HepG2 (cell line): ENCODE results near the gene RAPSN. TPM values are rescaled to one million over a fixed set of nuclear protein-coding genes. Genes with fewer than 3 reads are reported as not detected.
A peak's percentile ranks its signal among the peaks of the same experiment; 100 is the strongest.

Experiments used
- GATAD2A ChIP-seq: IDR thresholded peaks from 2 replicates; pipeline ENCODE4 v1.6.1; 2016
- IKZF1 ChIP-seq: fragments of 450-650 bp; IDR thresholded peaks from 2 replicates; pipeline ENCODE4 v1.7.1; 2016
- KLF16 ChIP-seq, 2 experiments: sonication (generic) in 1 of 2; formaldehyde crosslinking in 1 of 2; IDR thresholded peaks; 2 replicates each; pipeline versions ENCODE4 v1.6.1 to v1.8.0; 2016 to 2023; ENCODE audit warnings: missing genetic modification reagents in 2 of 2, missing compliant biosample characterization in 1 of 2
- NFE2L1 ChIP-seq: sonication (generic); formaldehyde crosslinking; IDR thresholded peaks from 2 replicates; pipeline ENCODE4 v1.4.0; 2020; ENCODE audit warnings: missing genetic modification reagents, mild to moderate bottlenecking, borderline replicate concordance
- NFYB ChIP-seq: sonication (generic); formaldehyde crosslinking; IDR thresholded peaks from 2 replicates; pipeline ENCODE4 v1.4.0; 2020; ENCODE audit warnings: missing genetic modification reagents
- RARG ChIP-seq: sonication (generic); formaldehyde crosslinking; IDR thresholded peaks from 2 replicates; pipeline ENCODE4 v1.4.0; 2020; ENCODE audit warnings: low read depth, mild to moderate bottlenecking, missing genetic modification reagents
- SOX5 ChIP-seq: IDR thresholded peaks from 2 replicates; pipeline ENCODE4 v1.6.1; 2016; ENCODE audit warnings: borderline replicate concordance
- YY1 ChIP-seq: IDR thresholded peaks from 2 replicates; pipeline ENCODE4 v1.6.1; 2011; ENCODE audit warnings: low read length, low read depth, moderate library complexity, mild to moderate bottlenecking; ENCODE audit not compliant: insufficient read depth, insufficient replicate concordance
- ZFP62 ChIP-seq: sonication (generic); formaldehyde crosslinking; IDR thresholded peaks from 2 replicates; pipeline ENCODE4 v1.4.0; 2020; ENCODE audit warnings: missing genetic modification reagents
- ZNF12 ChIP-seq: sonication (generic); formaldehyde crosslinking; IDR thresholded peaks from 2 replicates; pipeline ENCODE4 v1.5.0; 2020; ENCODE audit warnings: missing genetic modification reagents
- ZNF180 ChIP-seq: sonication (generic); formaldehyde crosslinking; IDR thresholded peaks from 2 replicates; pipeline ENCODE4 v1.4.0; 2020; ENCODE audit warnings: low read depth, missing genetic modification reagents, borderline replicate concordance
- ZNF335 ChIP-seq: sonication (generic); formaldehyde crosslinking; IDR thresholded peaks from 2 replicates; pipeline ENCODE4 v1.4.0; 2020; ENCODE audit warnings: missing genetic modification reagents
- ZNF44 ChIP-seq: sonication (generic); formaldehyde crosslinking; IDR thresholded peaks from 2 replicates; pipeline ENCODE4 v1.5.1; 2020; ENCODE audit warnings: mild to moderate bottlenecking, missing genetic modification reagents
- ZNF510 ChIP-seq: sonication (generic); formaldehyde crosslinking; IDR thresholded peaks from 2 replicates; pipeline ENCODE4 v1.4.0; 2020; ENCODE audit warnings: low read depth, mild to moderate bottlenecking, missing genetic modification reagents
- ZNF567 ChIP-seq: sonication (generic); formaldehyde crosslinking; IDR thresholded peaks from 2 replicates; pipeline ENCODE4 v1.8.1; 2023; ENCODE audit warnings: mild to moderate bottlenecking, missing genetic modification reagents, borderline replicate concordance
- ZNF747 ChIP-seq: sonication (generic); formaldehyde crosslinking; IDR thresholded peaks from 2 replicates; pipeline ENCODE4 v1.8.1; 2023; ENCODE audit warnings: missing genetic modification reagents, mild to moderate bottlenecking, borderline replicate concordance
- polyA plus RNA-seq, 8 experiments: library from polyadenylated mRNA; depleted of rRNA in 3 of 8; stranded (reverse) in 7 of 8; unstranded in 1 of 8; fragments of >200 nt; fragmentation: Illumina TruSeq in 4 of 8; extraction: Trizol in 4 of 8; gene quantifications; 2 replicates each; pipeline versions ENCODE4 v1.2.1 to v1.2.3, GENCODE V29; 2011 to 2016; ENCODE audit warnings: low read depth in 4 of 8, missing spikeins in 1 of 8, mixed read lengths in 1 of 8; ENCODE audit not compliant: insufficient read depth in 1 of 8
- total RNA-seq, 5 experiments: library from RNA; depleted of rRNA; stranded (reverse); fragments of >200 nt; fragmentation: Illumina TruSeq; extraction: Trizol; gene quantifications; 2 replicates each; pipeline ENCODE4 v1.2.3, GENCODE V29; 2016; ENCODE audit warnings: low read depth in 1 of 5
- TF ChIP-seq, protein P1 (sequence below): sonication (generic); formaldehyde crosslinking; IDR thresholded peaks from 2 replicates; pipeline ENCODE4 v1.5.0; 2020; ENCODE audit warnings: mild to moderate bottlenecking, missing genetic modification reagents, borderline replicate concordance
- TF ChIP-seq, protein P2 (sequence below): sonication (generic); formaldehyde crosslinking; IDR thresholded peaks from 2 replicates; pipeline ENCODE4 v1.4.0; 2020; ENCODE audit warnings: mild to moderate bottlenecking, low read depth, missing genetic modification reagents
- TF ChIP-seq, protein P3 (sequence below): sonication (generic); formaldehyde crosslinking; IDR thresholded peaks from 2 replicates; pipeline ENCODE4 v1.8.0; 2023; ENCODE audit warnings: mild to moderate bottlenecking, missing genetic modification reagents
- TF ChIP-seq, protein P4 (sequence below): sonication (generic); formaldehyde crosslinking; IDR thresholded peaks from 2 replicates; pipeline ENCODE4 v1.5.1; 2020; ENCODE audit warnings: mild to moderate bottlenecking, missing genetic modification reagents, borderline replicate concordance

The RAPSN gene
- total and polyA plus RNA-seq, 2 of the 13 experiments (the other 11 are each of a cell fraction or from before 2014, with no cell fraction given) = 0.15 to 1.2 TPM

DNA sequence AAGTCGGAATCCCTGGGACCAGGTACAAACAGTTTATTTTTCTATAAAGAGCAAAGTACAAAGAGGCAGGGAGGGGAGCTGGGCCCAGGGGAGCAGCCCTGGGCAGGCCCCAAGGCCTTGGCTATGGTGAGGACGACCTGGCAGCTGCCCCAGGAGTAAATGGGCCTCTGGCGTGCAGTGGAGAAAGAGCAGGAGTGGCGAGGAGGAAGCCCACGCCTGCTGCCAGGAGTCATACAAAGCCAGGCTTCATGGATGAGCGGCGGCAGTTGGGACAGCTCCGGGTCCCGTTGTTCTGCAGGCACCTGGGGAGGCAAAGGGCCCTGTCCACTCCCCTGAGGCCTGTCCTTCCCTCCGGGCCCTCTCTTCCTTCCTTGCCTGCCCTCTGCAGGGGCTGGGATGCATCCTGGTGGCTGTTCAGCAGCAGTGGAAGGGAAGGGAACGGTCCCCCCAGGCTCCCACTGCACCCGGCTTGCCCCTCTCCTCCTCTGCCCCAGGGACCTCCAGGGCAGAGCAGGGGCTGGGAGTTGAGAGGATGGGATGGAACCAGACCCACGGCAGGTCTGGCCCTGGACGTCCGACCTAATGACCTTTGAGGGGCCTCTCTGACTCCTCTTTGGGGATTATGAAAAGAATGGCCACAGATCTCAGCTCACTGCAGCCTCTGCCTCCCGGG lies 11.1 kb downstream of the RAPSN start (continued):
- TF ChIP-seq ZNF747 (CRISPR knock-in tag) (no peak), SOX5 (CRISPR knock-in tag) (peak; percentile 20; the same call in 1 of the 2 replicates), ZFP62 (no peak), IKZF1 (no peak), NFE2L1 (CRISPR knock-in tag) (no peak), YY1 (no peak), ZNF335 (CRISPR knock-in tag) (no peak; the same call in 1 of the 2 replicates), ZNF12 (no peak), ZNF567 (CRISPR knock-in tag) (no peak), ZNF510 (no peak), GATAD2A (CRISPR knock-in tag) (peak; percentile 79), ZNF180 (CRISPR knock-in tag) (no peak), KLF16 (CRISPR knock-in tag; IDR thresholded peaks at IDR 0.05) (peak in 1 of 2 experiments; percentile 71; a peak in 1 of 4 replicates), ZNF44 (CRISPR knock-in tag) (no peak), RARG (CRISPR knock-in tag) (no peak), NFYB (CRISPR knock-in tag) (no peak)
- TF ChIP-seq, protein P1, sequence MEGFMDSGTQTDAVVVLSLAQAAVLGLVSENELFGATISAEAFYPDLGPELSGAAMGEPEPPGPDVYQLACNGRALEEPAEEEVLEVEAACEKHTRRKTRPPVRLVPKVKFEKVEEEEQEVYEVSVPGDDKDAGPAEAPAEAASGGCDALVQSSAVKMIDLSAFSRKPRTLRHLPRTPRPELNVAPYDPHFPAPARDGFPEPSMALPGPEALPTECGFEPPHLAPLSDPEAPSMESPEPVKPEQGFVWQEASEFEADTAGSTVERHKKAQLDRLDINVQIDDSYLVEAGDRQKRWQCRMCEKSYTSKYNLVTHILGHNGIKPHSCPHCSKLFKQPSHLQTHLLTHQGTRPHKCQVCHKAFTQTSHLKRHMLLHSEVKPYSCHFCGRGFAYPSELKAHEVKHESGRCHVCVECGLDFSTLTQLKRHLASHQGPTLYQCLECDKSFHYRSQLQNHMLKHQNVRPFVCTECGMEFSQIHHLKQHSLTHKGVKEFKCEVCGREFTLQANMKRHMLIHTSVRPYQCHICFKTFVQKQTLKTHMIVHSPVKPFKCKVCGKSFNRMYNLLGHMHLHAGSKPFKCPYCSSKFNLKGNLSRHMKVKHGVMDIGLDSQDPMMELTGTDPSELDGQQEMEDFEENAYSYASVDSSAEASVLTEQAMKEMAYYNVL (CRISPR knock-in tag) = no peak
- TF ChIP-seq, protein P2, sequence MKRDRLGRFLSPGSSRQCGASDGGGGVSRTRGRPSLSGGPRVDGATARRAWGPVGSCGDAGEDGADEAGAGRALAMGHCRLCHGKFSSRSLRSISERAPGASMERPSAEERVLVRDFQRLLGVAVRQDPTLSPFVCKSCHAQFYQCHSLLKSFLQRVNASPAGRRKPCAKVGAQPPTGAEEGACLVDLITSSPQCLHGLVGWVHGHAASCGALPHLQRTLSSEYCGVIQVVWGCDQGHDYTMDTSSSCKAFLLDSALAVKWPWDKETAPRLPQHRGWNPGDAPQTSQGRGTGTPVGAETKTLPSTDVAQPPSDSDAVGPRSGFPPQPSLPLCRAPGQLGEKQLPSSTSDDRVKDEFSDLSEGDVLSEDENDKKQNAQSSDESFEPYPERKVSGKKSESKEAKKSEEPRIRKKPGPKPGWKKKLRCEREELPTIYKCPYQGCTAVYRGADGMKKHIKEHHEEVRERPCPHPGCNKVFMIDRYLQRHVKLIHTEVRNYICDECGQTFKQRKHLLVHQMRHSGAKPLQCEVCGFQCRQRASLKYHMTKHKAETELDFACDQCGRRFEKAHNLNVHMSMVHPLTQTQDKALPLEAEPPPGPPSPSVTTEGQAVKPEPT (CRISPR knock-in tag) = no peak
- TF ChIP-seq, protein P3, sequence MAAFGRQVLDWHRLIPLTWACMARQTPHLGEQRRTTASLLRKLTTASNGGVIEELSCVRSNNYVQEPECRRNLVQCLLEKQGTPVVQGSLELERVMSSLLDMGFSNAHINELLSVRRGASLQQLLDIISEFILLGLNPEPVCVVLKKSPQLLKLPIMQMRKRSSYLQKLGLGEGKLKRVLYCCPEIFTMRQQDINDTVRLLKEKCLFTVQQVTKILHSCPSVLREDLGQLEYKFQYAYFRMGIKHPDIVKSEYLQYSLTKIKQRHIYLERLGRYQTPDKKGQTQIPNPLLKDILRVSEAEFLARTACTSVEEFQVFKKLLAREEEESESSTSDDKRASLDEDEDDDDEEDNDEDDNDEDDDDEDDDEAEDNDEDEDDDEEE (CRISPR knock-in tag) = no peak; the same call in 1 of the 2 replicates
- TF ChIP-seq, protein P4, sequence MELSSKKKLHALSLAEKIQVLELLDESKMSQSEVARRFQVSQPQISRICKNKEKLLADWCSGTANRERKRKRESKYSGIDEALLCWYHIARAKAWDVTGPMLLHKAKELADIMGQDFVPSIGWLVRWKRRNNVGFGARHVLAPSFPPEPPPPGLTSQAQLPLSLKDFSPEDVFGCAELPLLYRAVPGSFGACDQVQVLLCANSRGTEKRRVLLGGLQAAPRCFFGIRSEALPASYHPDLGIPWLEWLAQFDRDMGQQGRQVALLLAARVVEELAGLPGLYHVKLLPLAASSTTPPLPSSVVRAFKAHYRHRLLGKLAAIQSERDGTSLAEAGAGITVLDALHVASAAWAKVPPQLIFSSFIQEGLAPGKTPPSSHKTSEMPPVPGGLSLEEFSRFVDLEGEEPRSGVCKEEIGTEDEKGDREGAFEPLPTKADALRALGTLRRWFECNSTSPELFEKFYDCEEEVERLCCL (CRISPR knock-in tag) = no peak
